ENCODE data around the gene TMEM132D.

DNA sequence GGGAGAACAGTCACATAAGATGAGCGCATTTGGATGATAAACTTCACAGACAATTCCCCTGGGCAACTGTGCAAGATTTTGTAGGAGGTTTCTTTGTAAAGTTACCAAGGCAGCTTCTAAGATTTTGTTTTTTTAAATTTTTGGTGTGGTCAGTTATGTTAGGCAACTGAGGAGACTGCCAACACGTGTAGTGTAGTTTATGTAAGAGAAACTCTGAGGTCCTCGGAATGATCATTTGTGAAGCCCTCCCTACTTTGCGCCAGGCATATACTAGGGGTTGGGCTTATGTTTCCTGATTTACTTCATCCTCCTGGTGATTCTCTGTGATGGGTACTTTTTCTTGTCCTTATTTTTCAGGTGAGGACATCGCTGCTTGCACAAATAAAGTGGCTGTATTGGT is 433.6 kb downstream of the TMEM132D start:
- TF ChIP-seq, protein P1, sequence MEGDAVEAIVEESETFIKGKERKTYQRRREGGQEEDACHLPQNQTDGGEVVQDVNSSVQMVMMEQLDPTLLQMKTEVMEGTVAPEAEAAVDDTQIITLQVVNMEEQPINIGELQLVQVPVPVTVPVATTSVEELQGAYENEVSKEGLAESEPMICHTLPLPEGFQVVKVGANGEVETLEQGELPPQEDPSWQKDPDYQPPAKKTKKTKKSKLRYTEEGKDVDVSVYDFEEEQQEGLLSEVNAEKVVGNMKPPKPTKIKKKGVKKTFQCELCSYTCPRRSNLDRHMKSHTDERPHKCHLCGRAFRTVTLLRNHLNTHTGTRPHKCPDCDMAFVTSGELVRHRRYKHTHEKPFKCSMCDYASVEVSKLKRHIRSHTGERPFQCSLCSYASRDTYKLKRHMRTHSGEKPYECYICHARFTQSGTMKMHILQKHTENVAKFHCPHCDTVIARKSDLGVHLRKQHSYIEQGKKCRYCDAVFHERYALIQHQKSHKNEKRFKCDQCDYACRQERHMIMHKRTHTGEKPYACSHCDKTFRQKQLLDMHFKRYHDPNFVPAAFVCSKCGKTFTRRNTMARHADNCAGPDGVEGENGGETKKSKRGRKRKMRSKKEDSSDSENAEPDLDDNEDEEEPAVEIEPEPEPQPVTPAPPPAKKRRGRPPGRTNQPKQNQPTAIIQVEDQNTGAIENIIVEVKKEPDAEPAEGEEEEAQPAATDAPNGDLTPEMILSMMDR (IDR thresholded peaks at IDR 0.05; ENCODE audit: low read length): no peak
- no peak for TF ChIP-seq EZH2 (IDR thresholded peaks at IDR 0.05; ENCODE audit: borderline replicate concordance, low read length)
